H9 (cell line): ENCODE results near the gene RABGAP1L. TPM values are rescaled to one million over a fixed set of nuclear protein-coding genes. Genes with fewer than 3 reads are reported as not detected.
"Not testable (repeated sequence)": the region's sequence is repeated elsewhere in the genome, so short reads cannot be mapped to it uniquely, and the experiment has no call there.

Experiments used
- DNase-seq: peaks from one replicate; pipeline ENCODE4 v3.0.0-alpha.2; 2017
- H2AFZ ChIP-seq: one replicate; pipeline ENCODE4 v1.6.1; 2013; ENCODE audit warnings: mild to moderate bottlenecking, low read length, control low read depth, moderate library complexity
- H2AK5ac ChIP-seq: 2 replicates; pipeline ENCODE4 v1.6.1; 2013; ENCODE audit warnings: low read length, control low read depth, mixed read lengths; ENCODE audit not compliant: insufficient read length
- H2BK120ac ChIP-seq: one replicate; pipeline ENCODE4 v1.6.1; 2013; ENCODE audit warnings: low read depth, mild to moderate bottlenecking, low read length, control low read depth, inconsistent platforms; ENCODE audit not compliant: poor library complexity, severe bottlenecking
- H2BK12ac ChIP-seq: 2 replicates; pipeline ENCODE4 v1.6.1; 2013; ENCODE audit warnings: low read length, control low read depth, mixed read lengths, low read depth; ENCODE audit not compliant: insufficient read length
- H2BK15ac ChIP-seq: 2 replicates; pipeline ENCODE4 v1.6.1; 2013; ENCODE audit warnings: low read depth, low read length, control low read depth
- H2BK20ac ChIP-seq: one replicate; pipeline ENCODE4 v1.6.1; 2013; ENCODE audit warnings: low read depth, mild to moderate bottlenecking, low read length, control low read depth, inconsistent platforms; ENCODE audit not compliant: poor library complexity, severe bottlenecking
- H2BK5ac ChIP-seq: 2 replicates; pipeline ENCODE4 v1.6.1; 2013; ENCODE audit warnings: low read length, control low read depth, mixed read lengths; ENCODE audit not compliant: insufficient read length
- H3K14ac ChIP-seq: 2 replicates; pipeline ENCODE4 v1.6.1; 2013; ENCODE audit warnings: low read length, control low read depth; ENCODE audit not compliant: insufficient read depth
- H3K18ac ChIP-seq: 2 replicates; pipeline ENCODE4 v1.6.1; 2013; ENCODE audit warnings: low read depth, mild to moderate bottlenecking, mixed read lengths, low read length, control low read depth; ENCODE audit not compliant: insufficient read length
- H3K23ac ChIP-seq: 2 replicates; pipeline ENCODE4 v1.6.1; 2013; ENCODE audit warnings: low read length, control low read depth, mixed read lengths, low read depth; ENCODE audit not compliant: insufficient read length
- H3K23me2 ChIP-seq: 2 replicates; pipeline ENCODE4 v1.6.1; 2013; ENCODE audit warnings: low read depth, mild to moderate bottlenecking, mixed read lengths, low read length, control low read depth; ENCODE audit not compliant: insufficient read length, poor library complexity, severe bottlenecking
- H3K27ac ChIP-seq: 2 replicates; pipeline ENCODE4 v1.5.1; 2013; ENCODE audit warnings: low read length, control low read depth, mixed read lengths, low read depth; ENCODE audit not compliant: insufficient read length
- H3K27me3 ChIP-seq: 2 replicates; pipeline ENCODE4 v1.6.1; 2013; ENCODE audit warnings: low read length, control low read depth, inconsistent platforms; ENCODE audit not compliant: insufficient read depth
- H3K4ac ChIP-seq: 2 replicates; pipeline ENCODE4 v1.6.1; 2013; ENCODE audit warnings: low read depth, mild to moderate bottlenecking, control low read depth, inconsistent platforms, low read length, moderate library complexity
- H3K4me1 ChIP-seq: 2 replicates; pipeline ENCODE4 v1.6.1; 2013; ENCODE audit warnings: low read length, control low read depth, inconsistent platforms; ENCODE audit not compliant: insufficient read depth
- H3K4me2 ChIP-seq: 2 replicates; pipeline ENCODE4 v1.6.1; 2013; ENCODE audit warnings: low read length, control low read depth, mixed read lengths; ENCODE audit not compliant: insufficient read length, insufficient read depth
- H3K56ac ChIP-seq: 2 replicates; pipeline ENCODE4 v1.6.1; 2013; ENCODE audit warnings: low read depth, mild to moderate bottlenecking, mixed read lengths, low read length, control low read depth; ENCODE audit not compliant: insufficient read length
- H3K79me1 ChIP-seq: 2 replicates; pipeline ENCODE4 v1.6.1; 2013; ENCODE audit warnings: low read depth, mild to moderate bottlenecking, moderate library complexity, low read length, control low read depth, inconsistent platforms; ENCODE audit not compliant: insufficient read depth, poor library complexity, severe bottlenecking
- H3K79me2 ChIP-seq: 2 replicates; pipeline ENCODE4 v1.6.1; 2013; ENCODE audit warnings: low read length, control low read depth, inconsistent platforms; ENCODE audit not compliant: insufficient read depth
- H3K9ac ChIP-seq: 2 replicates; pipeline ENCODE4 v1.6.1; 2013; ENCODE audit warnings: low read length, control low read depth, mixed read lengths; ENCODE audit not compliant: insufficient read length; ENCODE audit errors: extremely low read depth
- H3K9me3 ChIP-seq: one replicate; pipeline ENCODE4 v1.6.1; 2013; ENCODE audit warnings: low read depth, low read length, inconsistent platforms; ENCODE audit not compliant: control insufficient read depth
- H3T11ph ChIP-seq: one replicate; pipeline ENCODE4 v1.6.1; 2013; ENCODE audit warnings: mild to moderate bottlenecking, low read length, control low read depth, inconsistent platforms
- H4K20me1 ChIP-seq: one replicate; pipeline ENCODE4 v1.6.1; 2013; ENCODE audit not compliant: control insufficient read depth, insufficient read length, insufficient read depth
- H4K5ac ChIP-seq: 2 replicates; pipeline ENCODE4 v1.6.1; 2013; ENCODE audit warnings: low read depth, mild to moderate bottlenecking, mixed read lengths, low read length, control low read depth; ENCODE audit not compliant: insufficient read length
- H4K8ac ChIP-seq: replicated peaks from 2 replicates; pipeline ENCODE4 v1.6.1; 2013; ENCODE audit warnings: low read length, control low read depth, mixed read lengths, low read depth; ENCODE audit not compliant: insufficient read length
- H4K91ac ChIP-seq: 2 replicates; pipeline ENCODE4 v1.6.1; 2013; ENCODE audit warnings: low read depth, mild to moderate bottlenecking, moderate library complexity, mixed read lengths, low read length, control low read depth; ENCODE audit not compliant: insufficient read length
- H3K27ac Mint-ChIP-seq, 3 experiments: 2 replicates in 2 of 3; 3 replicates in 1 of 3; pipeline ENCODE4 v1.8.0; 2020 to 2021; ENCODE audit warnings: mixed read lengths in 3 of 3, mild to moderate bottlenecking in 1 of 3, moderate library complexity in 1 of 3
- H3K27me3 Mint-ChIP-seq: 2 replicates; pipeline ENCODE4 v1.8.0; 2021; ENCODE audit warnings: low read depth, mild to moderate bottlenecking, moderate library complexity, mixed read lengths
- H3K36me3 Mint-ChIP-seq, 3 experiments: 2 replicates in 2 of 3; 3 replicates in 1 of 3; pipeline ENCODE4 v1.8.0; 2020 to 2021; ENCODE audit warnings: low read depth in 3 of 3, mixed read lengths in 3 of 3; ENCODE audit not compliant: insufficient read depth in 1 of 3
- H3K4me1 Mint-ChIP-seq, 2 experiments: 2 replicates each; pipeline ENCODE4 v1.8.0; 2020; ENCODE audit warnings: mixed read lengths in 2 of 2
- H3K4me3 Mint-ChIP-seq, 2 experiments: 2 replicates in 1 of 2; 3 replicates in 1 of 2; pipeline ENCODE4 v1.8.0; 2020 to 2021; ENCODE audit warnings: mild to moderate bottlenecking in 2 of 2, mixed read lengths in 2 of 2, moderate library complexity in 1 of 2
- H3K9me3 Mint-ChIP-seq, 2 experiments: 2 replicates in 1 of 2; 3 replicates in 1 of 2; pipeline ENCODE4 v1.8.0; 2020; ENCODE audit warnings: mild to moderate bottlenecking in 2 of 2, mixed read lengths in 2 of 2, moderate library complexity in 1 of 2
- CTCF ChIP-seq: fragments of 200-600 bp; sonication (generic); conservative IDR thresholded peaks from 3 replicates; pipeline ENCODE4 v1.8.0; 2021; ENCODE audit warnings: antibody characterized with exemption, mild to moderate bottlenecking
- WGBS: extraction: QIAGEN DNeasy Blood & Tissue Kit; methylation state at CpG from one replicate; pipeline ENCODE4 v1.1.7; 2013; ENCODE audit warnings: missing lambda C conversion rate, low lambda C conversion rate, mixed read lengths; ENCODE audit not compliant: insufficient read length; ENCODE audit errors: extremely low coverage; 5-methylcytosine and 5-hydroxymethylcytosine counted together
- total RNA-seq: library from RNA; stranded (reverse); gene quantifications from 2 replicates; pipeline ENCODE4 v1.2.1, GENCODE V29; 2021

The RABGAP1L gene
- total RNA-seq, 1 experiment from 2014 or later = 147 TPM

- no peak for TF ChIP-seq CTCF
- H2BK120ac ChIP-seq = no peak overlapping the region
These were observed 533.8 kb downstream of the RABGAP1L start for GRCh38 chr1:174693085-174693484.

GRCh38 chr1:174693539-174693938 is 534.2 kb downstream of the RABGAP1L start:
- H4K91ac ChIP-seq, H3K4me2 ChIP-seq, H3K23ac ChIP-seq, H4K8ac ChIP-seq, H2BK15ac ChIP-seq, H3K27ac Mint-ChIP-seq, H3K4me3 Mint-ChIP-seq, H3K9ac ChIP-seq, H3K9me3 ChIP-seq, H4K20me1 ChIP-seq, DNase-seq, H3K79me2 ChIP-seq, H3K9me3 Mint-ChIP-seq, H2BK20ac ChIP-seq, H3K79me1 ChIP-seq, H3K56ac ChIP-seq, H3T11ph ChIP-seq, H4K5ac ChIP-seq, H3K27ac ChIP-seq, H2AFZ ChIP-seq, H3K4ac ChIP-seq, H3K27me3 ChIP-seq, H2BK120ac ChIP-seq, H3K18ac ChIP-seq, H2BK5ac ChIP-seq, H3K23me2 ChIP-seq, H3K4me1 ChIP-seq, H3K27me3 Mint-ChIP-seq, H2BK12ac ChIP-seq, H3K14ac ChIP-seq, H3K36me3 Mint-ChIP-seq, H2AK5ac ChIP-seq: not testable (repeated sequence)
- peaks cover 5 to 11% of the 10 kb centered on the region in 2 experiments for H3K4me1 Mint-ChIP-seq

More at GRCh38 chr1:174693085-174693484, 533.8 kb downstream of the RABGAP1L start:
- H4K20me1 ChIP-seq = no peaks in the 10 kb centered on the region
- no peaks in the 10 kb centered on the region for H3K4me1 ChIP-seq
- peaks cover 5 to 11% of the 10 kb centered on the region in 2 experiments for H3K4me1 Mint-ChIP-seq
- H3K4me3 Mint-ChIP-seq = no peak overlapping the region
- no peak overlapping the region for H2AK5ac ChIP-seq
- H2BK20ac ChIP-seq = no peak overlapping the region
- H3K79me2 ChIP-seq = no peaks in the 10 kb centered on the region
- H2BK15ac ChIP-seq = no peak overlapping the region
- no peak overlapping the region for H3K14ac ChIP-seq
- H3T11ph ChIP-seq = no peak overlapping the region
- no peak overlapping the region for H4K5ac ChIP-seq
- no peaks in the 10 kb centered on the region for H3K36me3 Mint-ChIP-seq
- H2AFZ ChIP-seq = no peak overlapping the region
- H3K9ac ChIP-seq = no peak overlapping the region
- H3K27me3 ChIP-seq = no peaks in the 10 kb centered on the region
- DNase-seq = no peak
- H2BK12ac ChIP-seq = no peak overlapping the region
- H3K18ac ChIP-seq = no peak overlapping the region
- H2BK5ac ChIP-seq = no peak overlapping the region
- no peaks in the 10 kb centered on the region for H3K23me2 ChIP-seq
- no peak overlapping the region for H3K56ac ChIP-seq
- no peaks in the 10 kb centered on the region for H3K27me3 Mint-ChIP-seq
- no peak overlapping the region for H3K23ac ChIP-seq
- no peak overlapping the region for H4K91ac ChIP-seq
- WGBS = no CpG with 5 or more reads among the region's 3 CpGs
- no peaks in the 10 kb centered on the region for H3K9me3 ChIP-seq
- H3K4me2 ChIP-seq = no peak overlapping the region
- no peak overlapping the region; a peak in 1 of 7 replicates for H3K27ac Mint-ChIP-seq
- H3K79me1 ChIP-seq = no peaks in the 10 kb centered on the region
- H3K27ac ChIP-seq = no peak overlapping the region
- H3K4ac ChIP-seq = no peak overlapping the region
- H3K9me3 Mint-ChIP-seq = no peaks in the 10 kb centered on the region
- no peak overlapping the region for H4K8ac ChIP-seq
